Panc1 (cell line): ENCODE data around the gene HLA-A. TPM values are rescaled to one million over a fixed set of nuclear protein-coding genes. Genes with fewer than 3 reads are reported as not detected.
A peak's percentile ranks its signal among the peaks of the same experiment; 100 is the strongest.

Experiments used
- ATAC-seq: fragments of 200-7000 bp; cut with Tn5 transposase; 2 replicates; pipeline ENCODE4 v1.9.1; 2020; ENCODE audit warnings: mild to moderate bottlenecking, moderate library complexity
- BruUV-seq: library from RNA; stranded (reverse); fragments of 400-500 nt; replicated peaks from 2 replicates; lab custom pipeline; 2021; lab: Mats Ljungman, UMichigan
- CTCF ChIA-PET: fragments of 300-600 bp; sonication (Branson Sonifier 250); formaldehyde crosslinking; loops from one replicate; lab custom pipeline; 2022; ENCODE audit warnings: antibody characterized with exemption; lab: Charles Lee
- POLR2A ChIA-PET: fragments of 300-600 bp; sonication (Branson Sonifier 250); formaldehyde crosslinking; loops from one replicate; lab custom pipeline; 2022; ENCODE audit warnings: antibody characterized with exemption; lab: Charles Lee
- DNase-seq: peaks from one replicate; pipeline ENCODE4 v3.0.0-alpha.2; 2010; ENCODE audit warnings: low read depth, low spot score
- H3K27ac ChIP-seq: 2 replicates; pipeline ENCODE4 v1.5.1; 2011; ENCODE audit warnings: mild to moderate bottlenecking, low read length, inconsistent platforms
- H3K27me3 ChIP-seq: fragments of 200-500 bp; sonication (Bioruptor generic); 2 replicates; pipeline ENCODE4 v1.6.0; 2014; ENCODE audit warnings: low read length, inconsistent platforms; ENCODE audit not compliant: control insufficient read depth, insufficient read depth
- H3K36me3 ChIP-seq: fragments of 200-500 bp; sonication (Bioruptor generic); 2 replicates; pipeline ENCODE4 v1.5.1; 2014; ENCODE audit warnings: inconsistent platforms, mild to moderate bottlenecking, low read length, moderate library complexity; ENCODE audit not compliant: control insufficient read depth, insufficient read depth
- H3K4me1 ChIP-seq: 2 replicates; pipeline ENCODE4 v1.5.1; 2011; ENCODE audit warnings: inconsistent platforms, mild to moderate bottlenecking, low read length, moderate library complexity; ENCODE audit not compliant: control insufficient read depth, insufficient read depth
- H3K4me3 ChIP-seq, 2 experiments: 2 replicates each; pipeline ENCODE4 v1.5.1; 2011 to 2012; ENCODE audit warnings: low read depth in 2 of 2, low read length in 2 of 2, mild to moderate bottlenecking in 2 of 2, inconsistent platforms in 1 of 2, moderate library complexity in 1 of 2
- H3K9me3 ChIP-seq: fragments of 200-500 bp; sonication (Bioruptor generic); 2 replicates; pipeline ENCODE4 v1.5.1; 2014; ENCODE audit warnings: low read depth, mild to moderate bottlenecking, inconsistent platforms, low read length, moderate library complexity; ENCODE audit not compliant: control insufficient read depth, insufficient read depth
- CTCF ChIP-seq: fragments of 450-650 bp; IDR thresholded peaks from 2 replicates; pipeline ENCODE4 v1.5.1; 2017; ENCODE audit warnings: mild to moderate bottlenecking
- POLR2AphosphoS5 ChIP-seq: IDR thresholded peaks from 2 replicates; pipeline ENCODE4 v1.6.1; 2012; ENCODE audit warnings: mild to moderate bottlenecking, low read depth, low read length, moderate library complexity
- SIN3A ChIP-seq: IDR thresholded peaks from 2 replicates; pipeline ENCODE4 v1.6.1; 2012; ENCODE audit warnings: low read depth, mild to moderate bottlenecking, low read length, moderate library complexity, borderline replicate concordance; ENCODE audit not compliant: insufficient read depth
- TCF7L2 ChIP-seq: IDR thresholded peaks from 2 replicates; pipeline ENCODE4 v1.6.1; 2011; ENCODE audit warnings: mild to moderate bottlenecking, low read depth, low read length, inconsistent platforms
- in situ Hi-C: cut with HindIII; loops from 2 replicates; pipeline ENCODE4 v1.10.0; 2016; ENCODE audit warnings: low sequenced_read_pairs, low pct_unique_long_range_greater_than_20kb
- intact Hi-C: fragments of 100-400 bp; cut with micrococcal nuclease; formaldehyde crosslinking; loops from one replicate; pipeline ENCODE4 v1.10.0; 2022; ENCODE audit not compliant: unreplicated experiment
- total RNA-seq: library from RNA; stranded (reverse); gene quantifications from one replicate; pipeline ENCODE4 v1.2.1, GENCODE V29; 2021; ENCODE audit not compliant: unreplicated experiment
- TF ChIP-seq, protein P1 (sequence below), 2 experiments: IDR thresholded peaks; 2 replicates each; pipeline ENCODE4 v1.6.1; 2011 to 2012; ENCODE audit warnings: low read depth in 2 of 2, control low read depth in 1 of 2, low read length in 1 of 2, mild to moderate bottlenecking in 1 of 2, moderate library complexity in 1 of 2; ENCODE audit not compliant: insufficient read depth in 1 of 2

Gene HLA-A
- total RNA-seq, 1 experiment from 2014 or later, result 397 TPM

- Histone ChIP-seq H3K27me3 (no peaks in the 10 kb centered on the region), H3K4me1 (peaks cover 4% of the 10 kb centered on the region), H3K4me3 (no peak overlapping the region), H3K9me3 (no peaks in the 10 kb centered on the region), H3K27ac (peak overlapping the region; percentile 29; the same call in 1 of the 2 replicates), H3K36me3 (no peaks in the 10 kb centered on the region)
- in situ Hi-C loops (no loop called here), intact Hi-C loops (no loop called here)
- BruUV-seq, result no TSS peak
- DNase-seq (no peak), ATAC-seq (no peak)
- POLR2A ChIA-PET, result no interaction called here
- TF ChIP-seq, protein P1, sequence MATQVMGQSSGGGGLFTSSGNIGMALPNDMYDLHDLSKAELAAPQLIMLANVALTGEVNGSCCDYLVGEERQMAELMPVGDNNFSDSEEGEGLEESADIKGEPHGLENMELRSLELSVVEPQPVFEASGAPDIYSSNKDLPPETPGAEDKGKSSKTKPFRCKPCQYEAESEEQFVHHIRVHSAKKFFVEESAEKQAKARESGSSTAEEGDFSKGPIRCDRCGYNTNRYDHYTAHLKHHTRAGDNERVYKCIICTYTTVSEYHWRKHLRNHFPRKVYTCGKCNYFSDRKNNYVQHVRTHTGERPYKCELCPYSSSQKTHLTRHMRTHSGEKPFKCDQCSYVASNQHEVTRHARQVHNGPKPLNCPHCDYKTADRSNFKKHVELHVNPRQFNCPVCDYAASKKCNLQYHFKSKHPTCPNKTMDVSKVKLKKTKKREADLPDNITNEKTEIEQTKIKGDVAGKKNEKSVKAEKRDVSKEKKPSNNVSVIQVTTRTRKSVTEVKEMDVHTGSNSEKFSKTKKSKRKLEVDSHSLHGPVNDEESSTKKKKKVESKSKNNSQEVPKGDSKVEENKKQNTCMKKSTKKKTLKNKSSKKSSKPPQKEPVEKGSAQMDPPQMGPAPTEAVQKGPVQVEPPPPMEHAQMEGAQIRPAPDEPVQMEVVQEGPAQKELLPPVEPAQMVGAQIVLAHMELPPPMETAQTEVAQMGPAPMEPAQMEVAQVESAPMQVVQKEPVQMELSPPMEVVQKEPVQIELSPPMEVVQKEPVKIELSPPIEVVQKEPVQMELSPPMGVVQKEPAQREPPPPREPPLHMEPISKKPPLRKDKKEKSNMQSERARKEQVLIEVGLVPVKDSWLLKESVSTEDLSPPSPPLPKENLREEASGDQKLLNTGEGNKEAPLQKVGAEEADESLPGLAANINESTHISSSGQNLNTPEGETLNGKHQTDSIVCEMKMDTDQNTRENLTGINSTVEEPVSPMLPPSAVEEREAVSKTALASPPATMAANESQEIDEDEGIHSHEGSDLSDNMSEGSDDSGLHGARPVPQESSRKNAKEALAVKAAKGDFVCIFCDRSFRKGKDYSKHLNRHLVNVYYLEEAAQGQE (IDR thresholded peaks at IDR 0.05; ENCODE audit: insufficient read depth in 1 of 2, low read depth in 2 of 2, low read length in 1 of 2), result no peak
- no peak for TF ChIP-seq TCF7L2
- no peak for TF ChIP-seq POLR2AphosphoS5
- TF ChIP-seq CTCF, result no peak
- no peak for TF ChIP-seq SIN3A
- CTCF ChIA-PET, result no interaction called here
Observed at GRCh38 chr6:29941016-29941415, 1.3 kb upstream of the HLA-A start.

GRCh38 chr6:29941471-29941870 is 861 bp upstream of the HLA-A start:
- no peak for ATAC-seq
- POLR2A ChIA-PET, result interaction anchor here (0.7 kb wide), 1 partner anchor 926 kb away, joined by 13 read pairs; no protein-coding TSS in a partner anchor
- intact Hi-C loops (no loop called here), in situ Hi-C loops (no loop called here)
- BruUV-seq, result no TSS peak
- no peaks in the 10 kb centered on the region for H3K27me3 ChIP-seq
- CTCF ChIA-PET, result no interaction called here
- H3K4me1 ChIP-seq, result peaks cover 4% of the 10 kb centered on the region
- peak overlapping the region; percentile 62 to 78 for H3K4me3 ChIP-seq
- H3K36me3 ChIP-seq, result no peaks in the 10 kb centered on the region
- no peaks in the 10 kb centered on the region for H3K9me3 ChIP-seq
- no peak for TF ChIP-seq POLR2AphosphoS5
- TF ChIP-seq, protein P1 (IDR thresholded peaks at IDR 0.05; ENCODE audit: insufficient read depth in 1 of 2, low read depth in 2 of 2, low read length in 1 of 2), result no peak
- TF ChIP-seq TCF7L2, result no peak
- TF ChIP-seq SIN3A, result no peak
- TF ChIP-seq CTCF, result no peak
- no peak for DNase-seq
- H3K27ac ChIP-seq, result peak overlapping the region; percentile 89
